ENCODE data around the gene CCDC196. TPM values are rescaled to one million over a fixed set of nuclear protein-coding genes. Genes with fewer than 3 reads are reported as not detected.

CCDC196 gene
- total and polyA plus RNA-seq, 10 of the 15 experiments (the other 5 are each of a cell fraction or from before 2014, with no cell fraction given): 0.03 to 0.52 (median 0.28) TPM; not detected in 7

DNA sequence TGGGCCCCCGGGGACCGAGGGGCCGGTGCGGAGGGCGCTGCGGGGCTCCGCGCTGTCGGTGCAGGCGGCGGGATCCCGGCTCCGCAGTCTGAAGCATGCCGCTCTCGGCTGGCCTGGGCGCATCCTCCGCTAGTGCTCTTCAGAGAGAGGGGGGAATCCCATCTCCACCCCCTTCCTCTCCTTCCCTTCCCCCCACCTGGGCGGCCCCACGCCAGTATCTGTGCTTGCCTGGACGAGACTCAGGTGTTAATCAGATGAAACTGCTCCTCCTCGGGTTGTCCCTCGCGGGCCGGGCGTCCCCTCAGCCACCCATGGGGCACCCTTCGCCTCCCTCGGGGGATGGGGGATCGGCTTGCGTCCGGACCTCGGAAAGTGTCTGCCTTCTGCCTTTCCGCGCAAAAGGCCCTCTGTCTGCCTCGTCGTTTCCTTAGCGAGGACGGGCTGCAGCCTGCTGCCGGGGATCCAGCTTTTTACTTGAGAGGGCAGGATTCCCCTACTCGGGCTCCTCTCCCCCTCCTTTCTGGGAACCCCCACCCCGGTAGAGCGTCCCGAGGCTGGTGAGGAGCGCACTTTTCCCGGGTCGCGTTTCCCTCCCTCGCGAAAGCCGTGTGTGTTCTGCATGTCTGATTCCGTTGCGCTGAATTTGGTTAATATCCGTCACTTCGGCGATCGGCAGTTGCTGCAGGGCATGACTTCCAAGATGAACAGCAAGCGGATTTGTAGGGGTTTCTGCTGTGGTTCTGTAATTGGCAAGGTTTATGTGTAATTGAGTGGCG is 22.9 kb downstream of the CCDC196 start (continued):
- TF ChIP-seq, protein P1, sequence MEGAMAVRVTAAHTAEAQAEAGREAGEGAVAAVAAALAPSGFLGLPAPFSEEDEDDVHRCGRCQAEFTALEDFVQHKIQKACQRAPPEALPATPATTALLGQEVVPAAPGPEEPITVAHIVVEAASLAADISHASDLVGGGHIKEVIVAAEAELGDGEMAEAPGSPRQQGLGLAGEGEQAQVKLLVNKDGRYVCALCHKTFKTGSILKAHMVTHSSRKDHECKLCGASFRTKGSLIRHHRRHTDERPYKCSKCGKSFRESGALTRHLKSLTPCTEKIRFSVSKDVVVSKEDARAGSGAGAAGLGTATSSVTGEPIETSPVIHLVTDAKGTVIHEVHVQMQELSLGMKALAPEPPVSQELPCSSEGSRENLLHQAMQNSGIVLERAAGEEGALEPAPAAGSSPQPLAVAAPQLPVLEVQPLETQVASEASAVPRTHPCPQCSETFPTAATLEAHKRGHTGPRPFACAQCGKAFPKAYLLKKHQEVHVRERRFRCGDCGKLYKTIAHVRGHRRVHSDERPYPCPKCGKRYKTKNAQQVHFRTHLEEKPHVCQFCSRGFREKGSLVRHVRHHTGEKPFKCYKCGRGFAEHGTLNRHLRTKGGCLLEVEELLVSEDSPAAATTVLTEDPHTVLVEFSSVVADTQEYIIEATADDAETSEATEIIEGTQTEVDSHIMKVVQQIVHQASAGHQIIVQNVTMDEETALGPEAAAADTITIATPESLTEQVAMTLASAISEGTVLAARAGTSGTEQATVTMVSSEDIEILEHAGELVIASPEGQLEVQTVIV (IDR thresholded peaks at IDR 0.05; ENCODE audit: borderline replicate concordance, partially characterized antibody): no peak
- TF ChIP-seq POLR2AphosphoS2 (IDR thresholded peaks at IDR 0.05; ENCODE audit: low read depth, low read length) (no peak), ZNF24 (IDR thresholded peaks at IDR 0.05) (no peak), SMARCA5 (IDR thresholded peaks at IDR 0.05) (peak; percentile 51; the same call in 1 of the 2 replicates), STAT1 (conservative IDR thresholded peaks at IDR 0.05) (no peak), RFX5 (IDR thresholded peaks at IDR 0.05; ENCODE audit: low read depth, low read length) (no peak), RUNX3 (IDR thresholded peaks at IDR 0.05; ENCODE audit: low read length) (no peak), MEF2B (IDR thresholded peaks at IDR 0.05; ENCODE audit: partially characterized antibody, poor library complexity, severe bottlenecking) (peak; percentile 88), CBX5 (IDR thresholded peaks at IDR 0.05; ENCODE audit: low read depth) (0 out of 2 replicates have a peak, but pooled peaks have one; percentile 24), RELA (IDR thresholded peaks at IDR 0.05; ENCODE audit: borderline replicate concordance, partially characterized antibody) (peak; percentile 39), ZBED1 (IDR thresholded peaks at IDR 0.05; ENCODE audit: borderline replicate concordance) (no peak), CHD4 (IDR thresholded peaks at IDR 0.05) (no peak), CHD1 (IDR thresholded peaks at IDR 0.05; ENCODE audit: low read depth, low read length) (no peak), IKZF1 (conservative IDR thresholded peaks at IDR 0.05) (peak; percentile 51), TCF3 (IDR thresholded peaks at IDR 0.05; ENCODE audit: borderline replicate concordance, insufficient read depth, low read depth, low read length) (no peak), ZZZ3 (IDR thresholded peaks at IDR 0.05; ENCODE audit: control insufficient read depth, insufficient read length, low read depth) (no peak), BCL11A (IDR thresholded peaks at IDR 0.05; ENCODE audit: low read depth, low read length) (peak; percentile 4; the same call in 1 of the 2 replicates), EGR1 (IDR thresholded peaks at IDR 0.05; ENCODE audit: borderline replicate concordance in 1 of 2, low read depth in 2 of 2, low read length in 2 of 2) (0 out of 3 replicates have a peak, but pooled peaks of 1 of the 2 experiments have one; percentile 29), NR2C2 (IDR thresholded peaks at IDR 0.05; ENCODE audit: borderline replicate concordance, control insufficient read depth, insufficient read length, low read depth) (no peak), RB1 (IDR thresholded peaks at IDR 0.05; ENCODE audit: borderline replicate concordance) (peak; percentile 35; the same call in 1 of the 2 replicates)
- TF ChIP-seq, protein P2, sequence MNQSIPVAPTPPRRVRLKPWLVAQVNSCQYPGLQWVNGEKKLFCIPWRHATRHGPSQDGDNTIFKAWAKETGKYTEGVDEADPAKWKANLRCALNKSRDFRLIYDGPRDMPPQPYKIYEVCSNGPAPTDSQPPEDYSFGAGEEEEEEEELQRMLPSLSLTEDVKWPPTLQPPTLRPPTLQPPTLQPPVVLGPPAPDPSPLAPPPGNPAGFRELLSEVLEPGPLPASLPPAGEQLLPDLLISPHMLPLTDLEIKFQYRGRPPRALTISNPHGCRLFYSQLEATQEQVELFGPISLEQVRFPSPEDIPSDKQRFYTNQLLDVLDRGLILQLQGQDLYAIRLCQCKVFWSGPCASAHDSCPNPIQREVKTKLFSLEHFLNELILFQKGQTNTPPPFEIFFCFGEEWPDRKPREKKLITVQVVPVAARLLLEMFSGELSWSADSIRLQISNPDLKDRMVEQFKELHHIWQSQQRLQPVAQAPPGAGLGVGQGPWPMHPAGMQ (IDR thresholded peaks at IDR 0.05; ENCODE audit: borderline replicate concordance): no peak
- TF ChIP-seq, protein P3, sequence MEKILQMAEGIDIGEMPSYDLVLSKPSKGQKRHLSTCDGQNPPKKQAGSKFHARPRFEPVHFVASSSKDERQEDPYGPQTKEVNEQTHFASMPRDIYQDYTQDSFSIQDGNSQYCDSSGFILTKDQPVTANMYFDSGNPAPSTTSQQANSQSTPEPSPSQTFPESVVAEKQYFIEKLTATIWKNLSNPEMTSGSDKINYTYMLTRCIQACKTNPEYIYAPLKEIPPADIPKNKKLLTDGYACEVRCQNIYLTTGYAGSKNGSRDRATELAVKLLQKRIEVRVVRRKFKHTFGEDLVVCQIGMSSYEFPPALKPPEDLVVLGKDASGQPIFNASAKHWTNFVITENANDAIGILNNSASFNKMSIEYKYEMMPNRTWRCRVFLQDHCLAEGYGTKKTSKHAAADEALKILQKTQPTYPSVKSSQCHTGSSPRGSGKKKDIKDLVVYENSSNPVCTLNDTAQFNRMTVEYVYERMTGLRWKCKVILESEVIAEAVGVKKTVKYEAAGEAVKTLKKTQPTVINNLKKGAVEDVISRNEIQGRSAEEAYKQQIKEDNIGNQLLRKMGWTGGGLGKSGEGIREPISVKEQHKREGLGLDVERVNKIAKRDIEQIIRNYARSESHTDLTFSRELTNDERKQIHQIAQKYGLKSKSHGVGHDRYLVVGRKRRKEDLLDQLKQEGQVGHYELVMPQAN (conservative IDR thresholded peaks at IDR 0.05): no peak
- TF ChIP-seq, protein P4, sequence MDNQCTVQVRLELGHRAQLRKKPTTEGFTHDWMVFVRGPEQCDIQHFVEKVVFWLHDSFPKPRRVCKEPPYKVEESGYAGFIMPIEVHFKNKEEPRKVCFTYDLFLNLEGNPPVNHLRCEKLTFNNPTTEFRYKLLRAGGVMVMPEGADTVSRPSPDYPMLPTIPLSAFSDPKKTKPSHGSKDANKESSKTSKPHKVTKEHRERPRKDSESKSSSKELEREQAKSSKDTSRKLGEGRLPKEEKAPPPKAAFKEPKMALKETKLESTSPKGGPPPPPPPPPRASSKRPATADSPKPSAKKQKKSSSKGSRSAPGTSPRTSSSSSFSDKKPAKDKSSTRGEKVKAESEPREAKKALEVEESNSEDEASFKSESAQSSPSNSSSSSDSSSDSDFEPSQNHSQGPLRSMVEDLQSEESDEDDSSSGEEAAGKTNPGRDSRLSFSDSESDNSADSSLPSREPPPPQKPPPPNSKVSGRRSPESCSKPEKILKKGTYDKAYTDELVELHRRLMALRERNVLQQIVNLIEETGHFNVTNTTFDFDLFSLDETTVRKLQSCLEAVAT (IDR thresholded peaks at IDR 0.05): peak; percentile 90
